CD4-positive, alpha-beta memory T cell (primary cell): ENCODE results near the gene RAPGEF4. TPM values are rescaled to one million over a fixed set of nuclear protein-coding genes. Genes with fewer than 3 reads are reported as not detected.

Experiments used
- CTCF ChIA-PET: fragments of 350-600 bp; sonication (Branson Sonifier 250); formaldehyde crosslinking; loops from one replicate; lab custom pipeline; 2021; ENCODE audit warnings: inconsistent platforms; ENCODE audit not compliant: partially characterized antibody; lab: Charles Lee
- POLR2A ChIA-PET: fragments of 350-600 bp; sonication (Branson Sonifier 250); formaldehyde crosslinking; loops from one replicate; lab custom pipeline; 2021; ENCODE audit not compliant: partially characterized antibody; lab: Charles Lee
- DNase-seq, 5 donors: peaks; one replicate each; pipeline versions ENCODE4 v3.0.0 to v3.0.0-alpha.2; 2020 to 2022; ENCODE audit warnings: mixed read lengths in 1 of 5
- H3K27ac ChIP-seq: one replicate; pipeline ENCODE4 v1.7.0; 2013; ENCODE audit warnings: low read depth, low read length
- H3K27me3 ChIP-seq: 2 replicates; pipeline ENCODE4 v1.7.0; 2013; ENCODE audit warnings: mild to moderate bottlenecking, low read length, moderate library complexity; ENCODE audit not compliant: insufficient read depth
- H3K36me3 ChIP-seq: 2 replicates; pipeline ENCODE4 v1.7.0; 2013; ENCODE audit warnings: mild to moderate bottlenecking, low read length, moderate library complexity; ENCODE audit not compliant: insufficient read depth
- H3K4me1 ChIP-seq: 2 replicates; pipeline ENCODE4 v1.7.0; 2013; ENCODE audit warnings: mild to moderate bottlenecking, low read length, moderate library complexity; ENCODE audit not compliant: insufficient read depth
- H3K4me3 ChIP-seq, 2 donors: one replicate each; pipeline ENCODE4 v1.7.0; 2013; ENCODE audit warnings: low read length in 2 of 2, mild to moderate bottlenecking in 1 of 2
- H3K9me3 ChIP-seq, 2 donors: one replicate each; pipeline ENCODE4 v1.7.0; 2013; ENCODE audit warnings: low read length in 2 of 2, control low read depth in 1 of 2; ENCODE audit not compliant: control insufficient read depth in 1 of 2
- H3K27ac Mint-ChIP-seq, 7 donors: one replicate each; pipeline ENCODE4 v1.8.0; 2020 to 2021; ENCODE audit warnings: mixed read lengths in 7 of 7, mild to moderate bottlenecking in 6 of 7, inconsistent platforms in 3 of 7, moderate library complexity in 3 of 7
- H3K27me3 Mint-ChIP-seq, 2 donors: one replicate each; pipeline ENCODE4 v1.8.0; 2020 to 2021; ENCODE audit warnings: mixed read lengths in 2 of 2
- H3K36me3 Mint-ChIP-seq, 2 donors: one replicate each; pipeline ENCODE4 v1.8.0; 2020 to 2021; ENCODE audit warnings: mixed read lengths in 2 of 2, inconsistent platforms in 1 of 2, mild to moderate bottlenecking in 1 of 2
- H3K4me1 Mint-ChIP-seq, 4 donors: one replicate each; pipeline ENCODE4 v1.8.0; 2020 to 2021; ENCODE audit warnings: mixed read lengths in 4 of 4, mild to moderate bottlenecking in 1 of 4
- H3K4me3 Mint-ChIP-seq, 8 donors: one replicate each; pipeline ENCODE4 v1.8.0; 2020 to 2021; ENCODE audit warnings: mixed read lengths in 8 of 8, mild to moderate bottlenecking in 7 of 8, moderate library complexity in 6 of 8, inconsistent platforms in 3 of 8
- H3K9me3 Mint-ChIP-seq, 8 donors: one replicate each; pipeline ENCODE4 v1.8.0; 2020 to 2021; ENCODE audit warnings: mixed read lengths in 8 of 8, mild to moderate bottlenecking in 5 of 8, inconsistent platforms in 3 of 8, moderate library complexity in 1 of 8
- intact Hi-C: fragments of 100-400 bp; cut with micrococcal nuclease; formaldehyde crosslinking; loops from one replicate; pipeline ENCODE4 v1.15.1; 2023
- polyA plus RNA-seq, 2 donors: library from polyadenylated mRNA; unstranded; fragments of 300-500 nt; fragmentation: Illumina TruSeq; gene quantifications; one replicate each; pipeline ENCODE4 v1.2.3, GENCODE V29; 2021
- total RNA-seq, 2 experiments: library from RNA; stranded (reverse); gene quantifications; one replicate each; pipeline ENCODE4 v1.2.3, GENCODE V29; 2021

RAPGEF4 gene
- total and polyA plus RNA-seq, 4 experiments from 2014 or later: not detected

- no peaks in the 10 kb centered on the region for H3K9me3 ChIP-seq
- DNase-seq: no peak
- no peaks in the 10 kb centered on the region for H3K4me1 Mint-ChIP-seq
- ChIA-PET POLR2A (no interaction called here), CTCF (interaction anchor here (1.2 to 1.8 kb wide), 2 partner anchors 15 to 165 kb away, joined by 3 to 7 read pairs; no protein-coding TSS in a partner anchor)
- H3K27me3 ChIP-seq: no peaks in the 10 kb centered on the region
- H3K4me3 ChIP-seq: no peak overlapping the region
- no peaks in the 10 kb centered on the region for H3K9me3 Mint-ChIP-seq
- no peak overlapping the region for H3K4me3 Mint-ChIP-seq
- intact Hi-C loops: no loop called here
- H3K36me3 Mint-ChIP-seq: no peaks in the 10 kb centered on the region
- no peak overlapping the region for H3K27ac ChIP-seq
- no peaks in the 10 kb centered on the region for H3K4me1 ChIP-seq
- no peak overlapping the region for H3K27ac Mint-ChIP-seq
- no peaks in the 10 kb centered on the region for H3K36me3 ChIP-seq
- peaks cover 1 to 3% of the 10 kb centered on the region in 2 donors for H3K27me3 Mint-ChIP-seq
Measured at GRCh38 chr2:173045181-173045580, 309.5 kb downstream of the RAPGEF4 start.

- CTCF ChIA-PET: interaction anchor here (1.6 kb wide), 1 partner anchor 21 kb away, joined by 6 read pairs; no protein-coding TSS in a partner anchor
- Histone ChIP-seq H3K27me3 (no peaks in the 10 kb centered on the region), H3K9me3 (no peaks in the 10 kb centered on the region), H3K4me1 (no peaks in the 10 kb centered on the region), H3K4me3 (no peak overlapping the region), H3K36me3 (no peaks in the 10 kb centered on the region), H3K27ac (no peak overlapping the region)
- Mint-ChIP-seq H3K36me3 (no peaks in the 10 kb centered on the region), H3K4me3 (no peak overlapping the region), H3K27me3 (peaks cover 3% of the 10 kb centered on the region in 2 donors), H3K4me1 (no peaks in the 10 kb centered on the region), H3K27ac (no peak overlapping the region), H3K9me3 (no peaks in the 10 kb centered on the region)
- POLR2A ChIA-PET: no interaction called here
- intact Hi-C loops: no loop called here
- DNase-seq: no peak
Measured at GRCh38 chr2:173048522-173048896, 312.9 kb downstream of the RAPGEF4 start.

- Mint-ChIP-seq H3K36me3 (no peaks in the 10 kb centered on the region), H3K9me3 (no peaks in the 10 kb centered on the region), H3K4me3 (no peak overlapping the region), H3K4me1 (no peaks in the 10 kb centered on the region), H3K27me3 (peaks cover 3% of the 10 kb centered on the region in 2 donors), H3K27ac (no peak overlapping the region)
- no peaks in the 10 kb centered on the region for H3K9me3 ChIP-seq
- H3K4me1 ChIP-seq: no peaks in the 10 kb centered on the region
- H3K36me3 ChIP-seq: no peaks in the 10 kb centered on the region
- DNase-seq: no peak
- ChIA-PET CTCF (no interaction called here), POLR2A (no interaction called here)
- H3K27me3 ChIP-seq: no peaks in the 10 kb centered on the region
- H3K4me3 ChIP-seq: no peak overlapping the region
- intact Hi-C loops: no loop called here
- H3K27ac ChIP-seq: no peak overlapping the region
Measured at GRCh38 chr2:173048897-173049661, 313.4 kb downstream of the RAPGEF4 start.

GRCh38 chr2:173049831-173050230 is 314.2 kb downstream of the RAPGEF4 start:
- no peak overlapping the region for H3K27ac ChIP-seq
- no peak overlapping the region for H3K27ac Mint-ChIP-seq
- no peaks in the 10 kb centered on the region for H3K9me3 ChIP-seq
- no peak overlapping the region for H3K4me3 Mint-ChIP-seq
- no peaks in the 10 kb centered on the region for H3K4me1 Mint-ChIP-seq
- H3K27me3 Mint-ChIP-seq: peaks cover 3 to 5% of the 10 kb centered on the region in 2 donors
- intact Hi-C loops: no loop called here
- DNase-seq: no peak
- no peaks in the 10 kb centered on the region for H3K4me1 ChIP-seq
- no peak overlapping the region for H3K4me3 ChIP-seq
- POLR2A ChIA-PET: no interaction called here
- CTCF ChIA-PET: no interaction called here
- no peaks in the 10 kb centered on the region for H3K36me3 Mint-ChIP-seq
- no peaks in the 10 kb centered on the region for H3K36me3 ChIP-seq
- H3K9me3 Mint-ChIP-seq: no peaks in the 10 kb centered on the region
- no peaks in the 10 kb centered on the region for H3K27me3 ChIP-seq

GRCh38 chr2:173050684-173051083 is 315.0 kb downstream of the RAPGEF4 start:
- no peaks in the 10 kb centered on the region for H3K4me1 Mint-ChIP-seq
- no peak overlapping the region for H3K27ac Mint-ChIP-seq
- Histone ChIP-seq H3K27me3 (no peaks in the 10 kb centered on the region), H3K4me1 (no peaks in the 10 kb centered on the region), H3K4me3 (no peak overlapping the region), H3K9me3 (no peaks in the 10 kb centered on the region), H3K36me3 (no peaks in the 10 kb centered on the region), H3K27ac (no peak overlapping the region)
- DNase-seq: no peak
- no peaks in the 10 kb centered on the region for H3K36me3 Mint-ChIP-seq
- no peaks in the 10 kb centered on the region for H3K9me3 Mint-ChIP-seq
- H3K27me3 Mint-ChIP-seq: peaks cover 3 to 5% of the 10 kb centered on the region in 2 donors
- ChIA-PET POLR2A (no interaction called here), CTCF (no interaction called here)
- no peak overlapping the region for H3K4me3 Mint-ChIP-seq
- intact Hi-C loops: no loop called here

- intact Hi-C loops: no loop called here
- Mint-ChIP-seq H3K36me3 (no peaks in the 10 kb centered on the region), H3K4me3 (no peak overlapping the region), H3K27me3 (peaks cover 3 to 5% of the 10 kb centered on the region in 2 donors), H3K27ac (no peak overlapping the region), H3K4me1 (no peaks in the 10 kb centered on the region), H3K9me3 (no peaks in the 10 kb centered on the region)
- ChIA-PET POLR2A (no interaction called here), CTCF (no interaction called here)
- H3K27ac ChIP-seq: no peak overlapping the region
- no peaks in the 10 kb centered on the region for H3K9me3 ChIP-seq
- no peaks in the 10 kb centered on the region for H3K4me1 ChIP-seq
- H3K4me3 ChIP-seq: no peak overlapping the region
- no peaks in the 10 kb centered on the region for H3K36me3 ChIP-seq
- DNase-seq: no peak
- H3K27me3 ChIP-seq: no peaks in the 10 kb centered on the region
Measured at GRCh38 chr2:173051463-173052215, 316.0 kb downstream of the RAPGEF4 start.

GRCh38 chr2:173053043-173053699 is 317.5 kb downstream of the RAPGEF4 start:
- no peak for DNase-seq
- no peak overlapping the region for H3K27ac Mint-ChIP-seq
- CTCF ChIA-PET: no interaction called here

More at GRCh38 chr2:173053043-173053699, 317.5 kb downstream of the RAPGEF4 start:
- Mint-ChIP-seq H3K36me3 (no peaks in the 10 kb centered on the region), H3K9me3 (no peaks in the 10 kb centered on the region), H3K4me1 (no peaks in the 10 kb centered on the region), H3K4me3 (no peak overlapping the region), H3K27me3 (peaks cover 3 to 5% of the 10 kb centered on the region in 2 donors)
- Histone ChIP-seq H3K27me3 (no peaks in the 10 kb centered on the region), H3K27ac (no peak overlapping the region), H3K4me3 (no peak overlapping the region), H3K36me3 (no peaks in the 10 kb centered on the region), H3K4me1 (no peaks in the 10 kb centered on the region), H3K9me3 (no peaks in the 10 kb centered on the region)
- POLR2A ChIA-PET: no interaction called here
- intact Hi-C loops: no loop called here
